ENCODE data around the gene COMTD1. TPM values are rescaled to one million over a fixed set of nuclear protein-coding genes. Genes with fewer than 3 reads are reported as not detected.
A peak's percentile ranks its signal among the peaks of the same experiment; 100 is the strongest.

Gene COMTD1
- total and polyA plus RNA-seq, 2 of the 4 experiments (the other 2 are of a cell fraction): 1.6 to 6.4 TPM

DNA sequence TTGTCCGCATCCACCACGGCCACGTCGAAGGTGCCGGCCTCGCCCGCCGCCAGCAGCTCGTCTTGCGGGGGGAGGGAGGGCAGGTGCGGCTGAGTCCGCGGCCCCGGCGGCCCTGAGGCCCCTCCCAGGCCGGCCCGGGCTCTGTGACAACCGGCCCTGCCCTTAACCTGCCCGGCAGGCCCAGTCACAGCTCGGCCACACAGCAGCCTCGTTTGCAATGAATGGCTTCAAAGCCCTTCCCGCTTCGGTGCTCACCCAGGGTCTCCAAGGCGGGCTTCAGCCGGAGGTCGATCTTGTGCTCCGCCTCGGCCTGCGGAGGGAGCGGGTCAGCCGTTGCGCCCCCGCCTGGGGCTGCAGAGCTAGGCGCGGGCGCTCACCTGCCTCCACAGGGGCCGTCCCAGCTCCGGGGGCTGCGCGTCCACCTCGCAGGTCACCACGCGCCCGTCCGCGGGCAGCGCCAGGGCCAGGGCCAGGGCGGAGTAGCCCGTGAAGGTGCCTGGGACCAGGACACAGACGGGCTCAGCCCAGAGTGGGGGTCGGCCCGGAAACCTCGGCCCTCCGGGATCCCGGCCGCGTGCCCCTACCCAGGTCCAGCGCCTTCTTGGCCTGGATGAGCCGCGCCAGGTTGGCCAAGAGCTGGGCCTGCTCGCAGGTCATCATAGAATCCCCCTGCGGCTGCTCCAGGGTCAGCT, 928 bp downstream of the COMTD1 start:
- intact Hi-C loops (cut with micrococcal nuclease) (loop anchor here (5.0 to 10.0 kb wide), 6 partner anchors 67 to 1090 kb away; partner anchors contain the start of gene KAT6B), in situ Hi-C loops (cut with MboI; ENCODE audit: low sequenced_read_pairs) (loop anchor here (5.0 to 10.0 kb wide), 3 partner anchors 123 to 990 kb away; partner anchors contain the start of gene SAMD8), dilution Hi-C loops (cut with HindIII; ENCODE audit: low sequenced_read_pairs, unreplicated experiment) (no loop called here)
- Histone ChIP-seq H4K91ac (ENCODE audit: insufficient read depth, low read depth, low read length) (peak overlapping the region; percentile 59), H2AK5ac (ENCODE audit: low read depth, low read length) (0 out of 2 replicates have a peak overlapping the region, but pooled peaks have one; percentile 11), H2BK120ac (ENCODE audit: low read depth, low read length) (peak overlapping the region; percentile 34), H4K5ac (ENCODE audit: low read depth, low read length) (peak overlapping the region; percentile 52; the same call in 1 of the 2 replicates), H2BK20ac (ENCODE audit: low read depth, low read length) (no peak overlapping the region), H3K9me3 (ENCODE audit: control insufficient read depth, insufficient read depth, low read length) (no peaks in the 10 kb centered on the region), H2AK9ac (replicated peaks; ENCODE audit: low read depth, low read length, poor library complexity) (peak overlapping the region; percentile 91), H4K8ac (ENCODE audit: low read depth in 2 of 2, low read length in 2 of 2) (peak overlapping the region; percentile 72 to 82), H3K9me1 (ENCODE audit: insufficient read depth, low read length) (peaks cover 4% of the 10 kb centered on the region; the same call in 1 of the 2 replicates), H2AFZ (replicated peaks; ENCODE audit: low read length, poor library complexity) (peak overlapping the region; percentile 90), H3K4me2 (ENCODE audit: low read depth, low read length) (peak overlapping the region; percentile 73), H3K14ac (replicated peaks; ENCODE audit: low read depth, low read length) (peak overlapping the region; percentile 58), H3K27me3 (ENCODE audit: control insufficient read depth, insufficient read depth, low read length) (no peaks in the 10 kb centered on the region), H3K18ac (ENCODE audit: low read depth, low read length) (peak overlapping the region; percentile 51), H3K4me3 (ENCODE audit: insufficient read depth, low read depth, low read length) (peak overlapping the region; percentile 57), H3K4ac (ENCODE audit: low read depth, low read length) (peak overlapping the region; percentile 64), H3K79me1 (ENCODE audit: low read depth in 1 of 2, low read length in 2 of 2) (peaks cover 4 to 26% of the 10 kb centered on the region in 2 experiments; a peak in 3 of 4 replicates), H3K23ac (ENCODE audit: low read depth, low read length) (peak overlapping the region; percentile 55; the same call in 1 of the 2 replicates), H3K4me1 (ENCODE audit: control insufficient read depth, insufficient read depth, low read length) (peaks cover 10% of the 10 kb centered on the region), H3K56ac (ENCODE audit: extremely low read depth, insufficient read depth, low read length) (no peak overlapping the region; the same call in 1 of the 2 replicates), H2BK5ac (ENCODE audit: low read depth, low read length, poor library complexity, severe bottlenecking) (peak overlapping the region; percentile 16), H3K9ac (ENCODE audit: low read depth, low read length) (peak overlapping the region; percentile 54), H4K20me1 (ENCODE audit: insufficient read depth, low read length) (peaks cover 23% of the 10 kb centered on the region), H3K27ac (ENCODE audit: insufficient read depth, low read length) (peak overlapping the region; percentile 25), H3K36me3 (ENCODE audit: control insufficient read depth, insufficient read depth, low read length) (peaks cover 16% of the 10 kb centered on the region), H2BK15ac (ENCODE audit: low read depth, low read length) (no peak overlapping the region; the same call in 1 of the 3 replicates)
- no TSS peak for BruUV-seq (replicated peaks)
- no peak for DNase-seq
- no peak for ATAC-seq (ENCODE audit: low read depth)
- ChIA-PET CTCF (interaction anchor here (0.6 to 1.6 kb wide), 2 partner anchors 47 to 67 kb away, joined by 3 to 7 read pairs; no protein-coding TSS in a partner anchor), POLR2A (ENCODE audit: unreplicated experiment) (no interaction called here)
- TF ChIP-seq CHD1 (IDR thresholded peaks at IDR 0.05; ENCODE audit: low read depth, low read length): no peak
- no peak for TF ChIP-seq SMC3 (IDR thresholded peaks at IDR 0.05; ENCODE audit: low read depth, low read length)
- TF ChIP-seq, protein P1, sequence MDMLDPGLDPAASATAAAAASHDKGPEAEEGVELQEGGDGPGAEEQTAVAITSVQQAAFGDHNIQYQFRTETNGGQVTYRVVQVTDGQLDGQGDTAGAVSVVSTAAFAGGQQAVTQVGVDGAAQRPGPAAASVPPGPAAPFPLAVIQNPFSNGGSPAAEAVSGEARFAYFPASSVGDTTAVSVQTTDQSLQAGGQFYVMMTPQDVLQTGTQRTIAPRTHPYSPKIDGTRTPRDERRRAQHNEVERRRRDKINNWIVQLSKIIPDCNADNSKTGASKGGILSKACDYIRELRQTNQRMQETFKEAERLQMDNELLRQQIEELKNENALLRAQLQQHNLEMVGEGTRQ (IDR thresholded peaks at IDR 0.05; ENCODE audit: low read depth, low read length): no peak
- TF ChIP-seq FOS (IDR thresholded peaks at IDR 0.05; ENCODE audit: low read depth, low read length): no peak
- 5% methylated on average over 45 of the region's 62 CpGs; no CpG with 5 or more reads in 1 of the 2 experiments for WGBS, 2 experiments (ENCODE audit: extremely low coverage in 2 of 2, insufficient read length in 1 of 2)

Data from IMR-90 (cell line).